ENCODE measurements around the gene GSDME.

GRCh38 chr7:24798261-24798660 lies 41.0 kb upstream of the GSDME start:
- TF ChIP-seq POLR2A (IDR thresholded peaks at IDR 0.05; ENCODE audit: low read depth, low read length): no peak
- no peak for TF ChIP-seq BHLHE40 (IDR thresholded peaks at IDR 0.05; ENCODE audit: low read depth, low read length)
- TF ChIP-seq CTCF (conservative IDR thresholded peaks at IDR 0.05; ENCODE audit: low read depth, low read length): no peak
- no peak for TF ChIP-seq NFE2L2 (IDR thresholded peaks at IDR 0.05; ENCODE audit: low read depth, low read length)
- no peak for TF ChIP-seq CEBPB (IDR thresholded peaks at IDR 0.05; ENCODE audit: low read depth, low read length)
- no peak for TF ChIP-seq RAD21 (IDR thresholded peaks at IDR 0.05; ENCODE audit: low read length)
- TF ChIP-seq CHD1 (IDR thresholded peaks at IDR 0.05; ENCODE audit: low read depth, low read length): no peak
